ENCODE results near the gene CRTC2. TPM values are rescaled to one million over a fixed set of nuclear protein-coding genes. Genes with fewer than 3 reads are reported as not detected.

Gene CRTC2
- total RNA-seq, 3 donors from 2014 or later, result 30.0 to 47.3 (median 47.1) TPM

DNA sequence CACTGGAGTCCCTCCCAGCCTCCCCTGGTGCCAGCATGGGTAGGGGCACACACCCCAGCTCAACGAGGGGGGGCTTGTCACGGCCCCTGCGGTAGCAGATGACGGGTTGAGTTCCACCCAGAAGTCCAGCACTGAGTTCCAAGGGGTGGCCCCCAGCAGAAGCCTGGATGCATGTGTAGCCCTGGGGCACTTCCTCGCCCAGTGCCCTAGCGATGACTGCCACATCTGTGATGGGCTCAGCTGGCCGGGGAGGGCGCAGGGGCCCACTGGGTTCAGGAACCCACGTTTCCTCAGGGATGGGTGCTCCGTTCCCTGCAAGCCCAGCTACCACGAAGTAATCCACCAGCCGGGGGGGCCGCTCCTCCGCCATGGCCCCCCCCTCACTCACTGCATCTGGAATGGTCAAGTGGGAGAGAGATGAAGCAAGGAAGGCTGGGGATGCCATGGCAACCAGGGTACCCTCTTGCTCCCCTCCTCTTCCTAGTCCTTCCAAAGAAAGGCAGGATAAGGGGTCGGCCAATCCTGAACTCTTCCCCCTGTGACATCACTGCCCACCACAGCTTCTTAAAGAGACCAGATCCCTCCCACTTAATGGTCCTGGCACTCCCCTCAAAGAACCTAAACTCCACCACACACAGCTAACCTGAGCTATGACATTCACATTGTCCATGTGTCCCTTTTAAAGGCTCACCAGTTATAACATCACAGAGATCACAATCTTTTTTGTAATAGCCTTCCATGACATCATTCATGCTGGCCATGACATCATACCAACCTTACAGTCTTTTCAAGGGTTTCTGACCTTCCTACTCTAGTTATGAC is 14.2 kb downstream of the CRTC2 start:
- H3K4me3 ChIP-seq, result no peak overlapping the region
- H3K9me3 ChIP-seq, result no peaks in the 10 kb centered on the region
- no peaks in the 10 kb centered on the region for H3K36me3 ChIP-seq (ENCODE audit: low read depth)
- ATAC-seq, result no peak
- intact Hi-C loops (cut with DNase I, micrococcal nuclease), result loop anchor here in 1 of 2 donors (10.0 kb wide), 2 partner anchors 119 to 149 kb away; no protein-coding TSS in a partner anchor
- peak in 1 of 3 donors; percentile 41 for DNase-seq
- TF ChIP-seq, protein P1, sequence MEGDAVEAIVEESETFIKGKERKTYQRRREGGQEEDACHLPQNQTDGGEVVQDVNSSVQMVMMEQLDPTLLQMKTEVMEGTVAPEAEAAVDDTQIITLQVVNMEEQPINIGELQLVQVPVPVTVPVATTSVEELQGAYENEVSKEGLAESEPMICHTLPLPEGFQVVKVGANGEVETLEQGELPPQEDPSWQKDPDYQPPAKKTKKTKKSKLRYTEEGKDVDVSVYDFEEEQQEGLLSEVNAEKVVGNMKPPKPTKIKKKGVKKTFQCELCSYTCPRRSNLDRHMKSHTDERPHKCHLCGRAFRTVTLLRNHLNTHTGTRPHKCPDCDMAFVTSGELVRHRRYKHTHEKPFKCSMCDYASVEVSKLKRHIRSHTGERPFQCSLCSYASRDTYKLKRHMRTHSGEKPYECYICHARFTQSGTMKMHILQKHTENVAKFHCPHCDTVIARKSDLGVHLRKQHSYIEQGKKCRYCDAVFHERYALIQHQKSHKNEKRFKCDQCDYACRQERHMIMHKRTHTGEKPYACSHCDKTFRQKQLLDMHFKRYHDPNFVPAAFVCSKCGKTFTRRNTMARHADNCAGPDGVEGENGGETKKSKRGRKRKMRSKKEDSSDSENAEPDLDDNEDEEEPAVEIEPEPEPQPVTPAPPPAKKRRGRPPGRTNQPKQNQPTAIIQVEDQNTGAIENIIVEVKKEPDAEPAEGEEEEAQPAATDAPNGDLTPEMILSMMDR (IDR thresholded peaks at IDR 0.05), result no peak
- peaks cover 13% of the 10 kb centered on the region for H3K4me1 ChIP-seq (ENCODE audit: low read depth)

DNA sequence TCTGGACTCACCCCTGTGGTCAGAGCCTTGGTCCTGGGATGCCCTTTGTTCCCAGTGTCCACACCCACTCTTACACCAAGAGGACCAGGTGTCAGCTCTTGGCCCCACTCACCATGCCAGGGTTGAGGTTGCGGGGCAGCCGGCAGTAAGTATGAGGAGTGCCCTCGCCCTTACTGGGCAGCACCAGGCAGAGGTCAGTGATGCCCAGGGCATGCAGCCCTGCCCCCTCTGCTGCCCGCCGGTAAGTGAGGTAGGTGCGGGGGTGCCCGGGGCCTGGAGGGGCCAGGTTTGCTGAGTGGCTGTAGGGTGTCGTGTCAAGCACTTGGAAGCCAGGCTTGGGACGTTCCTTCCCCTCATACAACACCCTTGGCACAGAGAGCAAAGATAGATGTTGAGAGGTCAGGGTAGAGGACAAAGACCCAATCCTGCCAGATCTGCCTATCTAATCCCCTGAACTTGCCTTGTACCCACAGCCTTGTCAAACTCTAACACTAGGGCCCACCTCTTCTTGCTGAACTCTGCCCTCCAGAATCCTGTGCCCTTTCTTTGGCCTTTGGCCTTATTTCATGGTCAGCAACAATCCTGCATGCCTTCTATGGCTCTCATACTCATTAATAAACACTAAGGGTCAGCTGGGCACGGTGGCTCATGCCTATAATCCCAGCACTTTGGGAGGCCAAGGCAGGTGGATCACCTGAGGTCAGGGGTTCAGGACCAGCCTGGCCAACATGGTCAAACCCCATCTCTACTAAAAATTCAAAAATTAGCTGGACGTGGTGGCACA is 15.5 kb downstream of the CRTC2 start:
- ATAC-seq, result no peak

DNA sequence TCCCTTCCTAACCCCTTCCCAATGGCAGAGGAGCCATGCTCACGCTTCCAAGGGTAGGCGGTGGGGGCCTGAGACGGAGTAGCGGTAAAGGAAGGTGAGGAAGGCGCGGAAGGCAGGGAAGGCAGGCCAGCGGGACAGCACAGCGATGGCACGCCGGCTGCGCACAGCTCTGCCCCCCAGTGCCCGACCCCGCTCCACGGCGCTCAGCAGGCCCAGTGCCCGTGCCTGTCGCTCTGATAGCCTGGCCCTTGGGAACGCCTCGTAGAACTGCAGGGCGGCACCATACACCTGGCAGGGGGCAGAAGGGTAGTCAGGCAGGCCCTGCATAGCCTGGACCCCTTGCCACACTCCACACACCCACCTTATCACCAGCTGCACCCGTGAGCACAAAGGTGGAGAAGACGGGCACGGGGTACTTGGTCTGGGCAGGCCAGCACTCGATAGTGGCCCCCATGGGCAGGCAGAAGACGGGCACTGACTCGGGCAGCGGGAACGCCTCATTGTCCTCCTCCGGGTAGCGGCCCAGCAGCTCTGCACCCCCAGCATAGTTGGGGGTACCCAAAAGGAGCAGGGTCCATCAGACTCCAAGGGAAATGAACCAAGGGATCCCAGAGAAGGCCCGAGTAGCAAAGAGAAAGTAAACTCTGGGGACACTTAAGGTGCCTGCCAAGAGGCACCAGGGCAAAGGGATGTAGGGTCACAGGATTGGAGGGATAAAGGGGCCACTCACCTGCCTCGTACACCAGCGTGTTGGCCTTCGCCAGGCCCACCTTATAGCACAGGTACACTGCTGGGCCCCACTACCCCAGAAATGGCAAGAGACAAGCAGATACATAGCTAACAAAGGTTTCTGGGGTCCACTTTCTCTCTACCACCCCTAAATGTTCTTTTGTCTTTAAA is 16.3 kb downstream of the CRTC2 start:
- intact Hi-C loops (cut with DNase I, micrococcal nuclease), result loop anchor here in 1 of 2 donors (10.0 kb wide), 2 partner anchors 117 to 147 kb away; no protein-coding TSS in a partner anchor
- no peak for ATAC-seq
- H3K4me3 ChIP-seq, result no peak overlapping the region
- TF ChIP-seq, protein P1 (IDR thresholded peaks at IDR 0.05), result no peak
- DNase-seq, result no peak
- no peaks in the 10 kb centered on the region for H3K36me3 ChIP-seq (ENCODE audit: low read depth)
- H3K9me3 ChIP-seq, result no peaks in the 10 kb centered on the region
- H3K4me1 ChIP-seq (ENCODE audit: low read depth), result peaks cover 13% of the 10 kb centered on the region

More for the DNA sequence above, 15.5 kb downstream of the CRTC2 start:
- TF ChIP-seq, protein P1 (IDR thresholded peaks at IDR 0.05), result no peak
- DNase-seq, result no peak
- H3K4me1 ChIP-seq (ENCODE audit: low read depth), result peaks cover 13% of the 10 kb centered on the region
- intact Hi-C loops (cut with DNase I, micrococcal nuclease), result loop anchor here in 1 of 2 donors (10.0 kb wide), 2 partner anchors 118 to 148 kb away; no protein-coding TSS in a partner anchor
- H3K36me3 ChIP-seq (ENCODE audit: low read depth), result no peaks in the 10 kb centered on the region
- H3K4me3 ChIP-seq, result no peak overlapping the region
- no peaks in the 10 kb centered on the region for H3K9me3 ChIP-seq

DNA sequence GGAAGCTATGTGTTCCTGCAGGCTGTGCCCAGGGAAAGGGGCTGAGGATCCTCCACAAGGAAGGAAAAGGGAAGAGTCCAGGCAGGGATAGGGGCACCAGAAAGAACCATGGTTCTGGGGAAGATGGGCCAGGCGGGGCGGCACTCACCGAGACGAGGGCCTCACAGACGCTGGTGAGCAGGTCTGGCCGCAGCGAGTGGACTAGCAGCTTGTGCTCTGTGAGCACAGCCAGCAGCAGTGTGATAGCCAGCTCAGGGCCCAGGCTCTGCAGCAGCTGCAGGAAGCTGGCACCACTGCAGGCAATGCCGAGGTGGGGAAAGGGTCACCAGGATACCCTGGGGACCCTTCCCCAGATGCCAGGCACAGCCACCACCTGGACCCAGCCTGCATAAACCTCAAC is 17.7 kb downstream of the CRTC2 start:
- no peak for ATAC-seq
- Histone ChIP-seq H3K4me1 (ENCODE audit: low read depth) (peaks cover 9% of the 10 kb centered on the region), H3K4me3 (no peak overlapping the region), H3K36me3 (ENCODE audit: low read depth) (peaks cover 4% of the 10 kb centered on the region), H3K9me3 (no peaks in the 10 kb centered on the region)
- TF ChIP-seq, protein P1 (IDR thresholded peaks at IDR 0.05), result no peak
- intact Hi-C loops (cut with DNase I, micrococcal nuclease), result loop anchor here in 1 of 2 donors (10.0 kb wide), 2 partner anchors 116 to 146 kb away; no protein-coding TSS in a partner anchor
- no peak for DNase-seq

DNA sequence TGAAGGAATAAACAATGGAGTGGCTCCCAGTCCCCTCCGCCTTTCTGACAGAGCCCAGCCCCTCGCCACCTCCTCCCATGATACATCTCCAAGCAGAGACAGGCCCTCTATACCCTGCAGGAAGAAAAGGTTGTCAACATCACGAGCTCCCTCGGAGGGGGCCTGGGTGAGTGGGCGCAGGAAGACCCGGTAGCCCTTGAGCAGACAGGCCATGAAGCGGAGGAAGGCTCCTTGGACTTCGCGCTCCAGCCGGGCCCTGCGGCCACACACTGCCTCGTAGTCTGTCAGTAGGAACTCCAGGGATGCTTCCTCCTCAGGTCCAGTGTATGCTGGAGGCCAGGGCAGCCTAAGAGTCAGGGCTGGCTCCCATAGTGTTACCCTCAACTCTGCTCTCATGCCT is 18.9 kb downstream of the CRTC2 start:
- ATAC-seq (no peak), DNase-seq (no peak)
- intact Hi-C loops (cut with DNase I, micrococcal nuclease), result no loop called here
- Histone ChIP-seq H3K4me3 (no peak overlapping the region), H3K9me3 (no peaks in the 10 kb centered on the region), H3K36me3 (ENCODE audit: low read depth) (peaks cover 4% of the 10 kb centered on the region), H3K4me1 (ENCODE audit: low read depth) (no peaks in the 10 kb centered on the region)
- TF ChIP-seq, protein P1 (IDR thresholded peaks at IDR 0.05), result no peak
